HAP-1 (cell line): Measurements from ENCODE around the gene MICALL2.

Source experiments
- DNase-seq, 2 experiments: peaks; one replicate each; pipeline ENCODE4 v3.0.0-alpha.2; 2016 to 2020; ENCODE audit warnings: low spot score in 2 of 2
- H3K27me3 ChIP-seq: fragments of 250-450 bp; sonication (Bioruptor Pico); 2 replicates; pipeline ENCODE4 v1.5.1; 2020; ENCODE audit warnings: low read depth, mild to moderate bottlenecking, moderate library complexity
- H3K36me3 ChIP-seq: fragments of 250-450 bp; sonication (Bioruptor Pico); replicated peaks from 2 replicates; pipeline ENCODE4 v1.5.1; 2020; ENCODE audit warnings: mild to moderate bottlenecking
- H3K4me1 ChIP-seq: fragments of 250-450 bp; sonication (Bioruptor Pico); 2 replicates; pipeline ENCODE4 v1.5.1; 2020; ENCODE audit warnings: mild to moderate bottlenecking
- H3K4me3 ChIP-seq: fragments of 250-450 bp; sonication (Bioruptor Pico); 2 replicates; pipeline ENCODE4 v1.5.1; 2020; ENCODE audit warnings: mild to moderate bottlenecking, moderate library complexity
- H3K9me3 ChIP-seq: fragments of 250-450 bp; sonication (Bioruptor Pico); 2 replicates; pipeline ENCODE4 v1.5.1; 2020; ENCODE audit warnings: mild to moderate bottlenecking, moderate library complexity
- in situ Hi-C: fragments of 300-500 bp; cut with MboI; formaldehyde crosslinking; loops from 3 replicates; pipeline ENCODE4 v1.14.3; 2020; ENCODE audit warnings: low sequenced_read_pairs, inconsistent platforms, mixed read lengths

Gene MICALL2

DNA sequence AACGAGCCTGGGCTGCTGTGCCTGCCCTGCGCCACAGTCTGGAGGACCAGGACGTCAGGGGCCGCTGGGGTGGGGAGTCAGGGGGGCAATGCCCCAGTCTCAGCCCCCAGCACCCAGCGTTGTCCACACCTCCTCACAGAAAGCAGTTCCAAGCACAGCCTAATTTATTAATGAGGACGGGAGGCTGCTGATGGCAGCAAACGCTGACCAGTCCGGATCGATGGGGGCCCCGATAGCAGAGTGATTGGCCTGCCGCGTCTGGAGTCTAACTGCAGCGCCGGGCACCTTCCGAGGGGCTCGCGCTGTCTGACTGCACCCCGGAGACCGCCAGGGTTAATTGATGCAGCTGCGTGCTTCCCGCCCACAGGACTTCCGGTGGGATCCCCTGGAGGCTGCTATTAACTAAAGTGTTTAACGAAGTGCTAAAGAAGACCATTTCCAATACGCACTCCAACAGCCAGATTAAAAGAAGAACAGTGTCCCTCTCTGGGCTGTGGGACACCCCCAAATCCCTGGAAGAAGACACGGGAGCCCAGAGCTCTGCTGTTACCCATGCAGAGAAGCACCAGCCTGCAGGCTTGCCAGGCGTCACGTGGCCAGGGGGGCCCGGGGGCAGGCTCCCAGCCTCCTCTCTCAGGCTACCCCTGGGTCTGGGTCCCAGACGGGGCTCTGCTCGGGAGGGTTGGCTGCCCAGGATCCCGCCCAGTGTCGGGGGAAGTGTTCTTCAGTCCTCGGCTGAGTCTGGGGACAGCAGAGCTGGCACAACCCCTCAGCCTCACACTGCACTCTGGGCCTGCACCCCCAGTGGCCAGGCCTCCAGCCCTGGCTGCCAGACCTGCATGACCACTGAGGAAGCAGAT is 63.8 kb downstream of the MICALL2 start:
- Histone ChIP-seq H3K4me3 (no peak overlapping the region), H3K4me1 (no peaks in the 10 kb centered on the region; the same call in 1 of the 2 replicates), H3K36me3 (no peaks in the 10 kb centered on the region), H3K27me3 (peaks cover 8% of the 10 kb centered on the region), H3K9me3 (peaks cover 8% of the 10 kb centered on the region)
- DNase-seq = no peak
- in situ Hi-C loops = no loop called here

DNA sequence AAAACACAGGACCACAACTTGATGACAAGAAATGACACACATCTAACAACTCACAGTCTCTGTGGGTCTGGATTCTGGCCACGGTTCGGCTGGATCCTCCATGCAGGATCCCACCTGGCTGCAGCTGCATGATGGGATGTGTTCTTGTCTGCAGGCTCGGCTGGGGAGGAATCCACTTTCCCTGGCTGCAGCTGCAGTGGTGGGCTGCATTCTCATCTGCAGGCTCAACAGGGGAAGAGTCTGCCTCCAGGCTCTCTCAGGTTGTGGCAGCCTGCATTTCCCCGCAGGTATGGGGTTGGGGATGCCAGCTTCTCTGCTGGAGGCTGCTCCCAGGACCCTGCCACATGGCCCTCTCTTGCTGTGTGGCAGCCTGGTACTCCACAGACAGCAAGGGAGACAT is 64.9 kb downstream of the MICALL2 start:
- H3K27me3 ChIP-seq = peaks cover 6% of the 10 kb centered on the region
- H3K9me3 ChIP-seq = peaks cover 8% of the 10 kb centered on the region
- no peaks in the 10 kb centered on the region for H3K4me1 ChIP-seq
- H3K4me3 ChIP-seq = no peak overlapping the region
- in situ Hi-C loops = no loop called here
- no peak for DNase-seq
- no peaks in the 10 kb centered on the region for H3K36me3 ChIP-seq

- Histone ChIP-seq H3K4me1 (no peaks in the 10 kb centered on the region), H3K27me3 (peaks cover 6% of the 10 kb centered on the region), H3K9me3 (peaks cover 8% of the 10 kb centered on the region), H3K4me3 (no peak overlapping the region), H3K36me3 (no peaks in the 10 kb centered on the region)
- no peak for DNase-seq
- in situ Hi-C loops = no loop called here
Measured at GRCh38 chr7:1393421-1393820, 65.8 kb downstream of the MICALL2 start.

DNA sequence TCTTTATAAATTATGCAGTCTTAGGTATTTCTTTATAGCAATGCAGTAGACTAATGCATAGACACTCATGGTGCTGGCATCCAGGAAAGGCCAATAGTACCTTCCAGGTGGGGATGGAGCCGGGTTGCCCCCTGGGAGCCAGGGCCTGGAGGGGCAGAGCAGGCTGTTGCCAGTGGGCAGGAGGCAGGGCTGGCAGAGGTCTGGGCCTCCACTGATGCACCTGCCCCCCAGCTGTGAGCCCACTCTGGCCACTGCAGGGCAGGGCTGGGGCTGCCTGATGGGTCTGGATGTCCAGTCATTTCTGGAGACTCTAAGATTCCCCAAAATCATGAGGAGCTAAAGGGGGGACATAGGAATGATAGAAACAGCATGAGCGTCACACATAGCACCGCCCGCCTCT is 66.7 kb downstream of the MICALL2 start:
- Histone ChIP-seq H3K27me3 (peaks cover 10% of the 10 kb centered on the region), H3K9me3 (peaks cover 8% of the 10 kb centered on the region), H3K36me3 (no peaks in the 10 kb centered on the region), H3K4me1 (no peaks in the 10 kb centered on the region), H3K4me3 (no peak overlapping the region)
- no peak for DNase-seq
- in situ Hi-C loops = no loop called here

DNA sequence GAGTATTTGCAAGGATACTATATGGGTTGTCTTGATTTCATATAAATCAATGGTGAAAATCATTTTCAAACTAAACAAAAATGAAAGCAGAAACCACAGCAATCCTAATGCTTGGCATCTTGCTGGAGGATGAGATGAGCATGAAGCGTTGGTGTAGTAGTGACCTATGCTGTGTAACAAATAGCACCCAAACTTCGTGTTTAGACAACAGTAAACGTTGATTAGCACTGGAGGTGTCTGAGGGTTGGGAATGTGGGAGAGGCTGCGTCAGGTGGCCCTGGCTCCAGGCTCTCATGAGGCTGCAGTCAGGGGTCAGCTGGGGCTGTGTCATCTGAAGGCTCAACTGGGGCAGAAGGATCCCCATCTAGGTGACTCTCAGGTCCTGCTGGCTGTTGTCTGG is 67.8 kb downstream of the MICALL2 start:
- no peak for DNase-seq
- in situ Hi-C loops = no loop called here
- Histone ChIP-seq H3K36me3 (no peaks in the 10 kb centered on the region), H3K4me1 (no peaks in the 10 kb centered on the region), H3K27me3 (peaks cover 20% of the 10 kb centered on the region), H3K9me3 (peaks cover 8% of the 10 kb centered on the region), H3K4me3 (no peak overlapping the region)

DNA sequence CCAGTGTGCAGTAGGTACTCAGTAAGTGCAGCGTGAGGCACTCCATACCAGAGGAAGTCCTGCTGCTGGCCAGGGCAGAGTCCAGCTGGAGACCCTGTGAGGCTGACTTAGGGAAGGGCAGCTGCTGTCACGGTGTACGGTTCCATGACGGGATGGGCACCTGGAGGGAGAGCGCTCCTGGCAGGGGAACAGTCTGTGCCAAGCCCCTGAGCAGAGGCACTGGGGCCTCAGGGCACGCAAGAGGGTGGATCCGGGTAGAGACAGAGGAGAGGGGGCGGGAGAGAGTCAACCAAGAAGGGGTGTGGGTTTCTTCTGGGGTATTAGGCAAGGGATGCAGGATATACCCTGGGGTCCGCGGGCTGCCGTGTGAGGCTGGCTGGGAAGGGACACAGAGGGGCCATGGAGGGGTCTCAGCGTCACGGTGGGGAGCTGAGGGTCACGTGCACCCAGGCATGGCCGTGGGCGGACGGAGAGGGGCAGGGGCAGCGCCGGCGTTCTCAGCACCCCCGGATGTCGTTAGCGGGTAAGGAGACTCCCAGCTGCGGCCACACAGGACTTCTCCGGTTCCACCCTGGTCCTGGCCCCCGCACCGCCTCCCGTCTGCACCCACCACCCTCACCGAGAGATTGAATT is 70.5 kb downstream of the MICALL2 start:
- no peaks in the 10 kb centered on the region for H3K36me3 ChIP-seq
- peaks cover 8% of the 10 kb centered on the region for H3K9me3 ChIP-seq
- peaks cover 47% of the 10 kb centered on the region for H3K27me3 ChIP-seq
- DNase-seq = no peak
- no peaks in the 10 kb centered on the region for H3K4me1 ChIP-seq
- no peak overlapping the region for H3K4me3 ChIP-seq
- in situ Hi-C loops = no loop called here

DNA sequence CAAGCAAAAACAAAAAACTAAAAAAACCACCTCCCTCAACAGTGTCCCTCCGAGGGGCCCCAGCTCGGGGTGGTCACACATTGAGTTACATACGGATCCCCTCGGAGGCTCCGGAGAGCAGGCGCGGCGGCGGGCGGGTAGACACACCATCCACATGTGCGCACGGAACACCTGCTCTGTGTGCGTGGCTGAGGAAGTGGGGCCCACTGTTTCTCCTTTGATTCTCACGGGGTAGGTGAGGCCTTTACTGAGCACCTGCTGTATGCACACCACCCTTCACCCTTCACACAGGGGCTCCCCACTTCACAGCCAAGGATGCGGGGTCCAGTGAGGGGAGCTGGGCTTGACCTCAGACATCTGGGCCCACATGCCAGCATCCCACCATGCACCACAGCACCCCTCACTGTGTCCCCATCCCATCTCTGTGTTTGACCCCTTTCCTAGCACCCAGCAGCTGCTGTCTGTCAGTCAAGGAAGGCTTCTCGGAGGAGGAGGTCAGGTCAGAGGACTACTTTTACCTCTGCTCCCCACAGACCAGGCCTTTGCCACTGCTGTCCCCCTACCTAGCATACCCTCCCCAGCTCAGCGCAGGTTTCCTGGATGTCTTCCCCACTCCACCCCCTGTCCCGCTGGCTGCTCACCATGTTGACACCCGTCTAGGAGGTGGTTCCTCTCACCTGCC is 71.1 kb downstream of the MICALL2 start:
- Histone ChIP-seq H3K9me3 (peaks cover 8% of the 10 kb centered on the region), H3K4me3 (no peak overlapping the region)

DNA sequence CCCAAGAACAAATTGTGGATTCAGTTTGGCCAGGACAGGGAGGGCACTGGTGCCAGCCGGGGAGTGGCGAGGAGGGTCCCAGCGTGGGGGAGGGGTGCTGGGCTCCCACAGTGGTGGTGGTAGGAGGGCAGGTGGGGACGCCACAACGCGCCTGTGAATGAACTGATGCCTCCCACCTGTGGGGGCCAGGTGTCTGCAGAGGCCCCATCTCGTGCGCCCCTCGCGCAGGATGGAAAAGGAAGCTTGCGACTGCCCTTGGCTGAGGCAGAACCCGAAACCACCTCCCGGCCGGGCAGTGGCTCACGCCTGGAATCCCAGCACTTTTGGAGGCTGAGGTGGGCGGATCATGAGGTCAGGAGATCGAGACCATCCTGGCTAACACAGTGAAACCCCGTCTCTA is 72.0 kb downstream of the MICALL2 start:
- peaks cover 8% of the 10 kb centered on the region for H3K9me3 ChIP-seq
- no peaks in the 10 kb centered on the region for H3K36me3 ChIP-seq
- H3K4me3 ChIP-seq = no peak overlapping the region
- no peak for DNase-seq
- H3K4me1 ChIP-seq = no peaks in the 10 kb centered on the region
- H3K27me3 ChIP-seq = peaks cover 58% of the 10 kb centered on the region
- in situ Hi-C loops = no loop called here

More for the DNA sequence above, 71.1 kb downstream of the MICALL2 start:
- no peaks in the 10 kb centered on the region for H3K36me3 ChIP-seq
- no peak for DNase-seq
- H3K4me1 ChIP-seq = no peaks in the 10 kb centered on the region
- in situ Hi-C loops = no loop called here
- H3K27me3 ChIP-seq = peaks cover 51% of the 10 kb centered on the region

- Histone ChIP-seq H3K4me3 (no peak overlapping the region), H3K36me3 (no peaks in the 10 kb centered on the region), H3K9me3 (peaks cover 7% of the 10 kb centered on the region), H3K4me1 (no peaks in the 10 kb centered on the region), H3K27me3 (peaks cover 61% of the 10 kb centered on the region)
- DNase-seq = no peak
- in situ Hi-C loops = no loop called here
Measured at GRCh38 chr7:1386623-1387220, 72.5 kb downstream of the MICALL2 start.

DNA sequence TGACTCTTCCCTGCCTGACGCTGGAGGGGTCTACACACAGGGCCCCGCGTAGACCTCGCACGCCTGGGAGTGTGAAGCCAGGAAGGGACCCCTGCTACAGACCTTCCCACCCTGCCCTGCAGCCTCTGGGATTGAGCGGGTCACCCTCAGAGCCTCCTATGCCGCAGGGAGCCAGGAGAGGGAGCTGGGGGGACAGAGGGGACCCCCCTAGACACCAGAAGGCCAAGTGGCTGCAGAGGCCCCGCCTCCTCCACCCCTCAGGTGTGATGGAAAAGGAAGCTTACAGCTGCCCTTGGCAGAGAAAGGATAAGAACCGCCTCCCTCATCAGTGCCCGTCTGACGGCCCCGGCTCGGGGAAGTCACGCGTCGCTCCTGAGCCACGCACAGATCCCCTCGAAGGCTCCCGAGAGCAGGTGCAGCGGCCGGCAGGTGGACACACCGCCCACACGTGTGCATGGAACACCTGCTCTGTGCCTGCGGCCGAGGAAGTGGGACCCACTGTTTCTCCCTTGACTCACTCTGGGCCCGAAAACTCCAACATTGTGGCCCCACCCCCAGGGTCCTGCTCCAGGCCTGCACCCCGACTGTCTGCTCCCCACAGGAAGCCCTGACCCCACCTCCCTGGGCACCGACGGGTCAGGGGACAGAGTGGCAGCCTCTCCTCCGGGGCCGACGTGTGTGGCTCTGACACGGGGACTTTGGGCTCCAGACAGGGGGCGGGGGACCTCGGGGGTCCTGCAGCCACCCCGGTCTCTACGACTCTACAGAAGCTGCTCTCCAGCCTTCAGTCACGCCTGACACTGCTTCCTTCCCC is 73.3 kb downstream of the MICALL2 start:
- in situ Hi-C loops = no loop called here
- no peaks in the 10 kb centered on the region for H3K36me3 ChIP-seq
- H3K4me3 ChIP-seq = no peak overlapping the region
- no peak for DNase-seq
- H3K9me3 ChIP-seq = no peaks in the 10 kb centered on the region
- H3K27me3 ChIP-seq = peaks cover 62% of the 10 kb centered on the region
- no peaks in the 10 kb centered on the region for H3K4me1 ChIP-seq

- Histone ChIP-seq H3K36me3 (no peaks in the 10 kb centered on the region), H3K27me3 (peaks cover 61% of the 10 kb centered on the region), H3K4me1 (no peaks in the 10 kb centered on the region), H3K9me3 (no peaks in the 10 kb centered on the region), H3K4me3 (no peak overlapping the region)
- no peak for DNase-seq
- in situ Hi-C loops = no loop called here
Measured at GRCh38 chr7:1385086-1385808, 74.0 kb downstream of the MICALL2 start.
